SH-SY5Y (cell line): ENCODE results near the gene AEBP2.

Source experiments
- GATA2 ChIP-seq: IDR thresholded peaks from 2 replicates; pipeline ENCODE4 v1.6.1; 2011; ENCODE audit warnings: mild to moderate bottlenecking, low read depth, low read length
- GATA3 ChIP-seq: IDR thresholded peaks from 2 replicates; pipeline ENCODE4 v1.6.1; 2011; ENCODE audit warnings: low read depth, mild to moderate bottlenecking, low read length, moderate library complexity

- TF ChIP-seq GATA3: no peak
- no peak for TF ChIP-seq GATA2
These were observed 41.2 kb downstream of the AEBP2 start for GRCh38 chr12:19480459-19480858.
